Neuronal stem cell (in vitro differentiated cells): Measurements from ENCODE around the gene CORO1C.

Experiments
- DNase-seq: peaks from one replicate; pipeline ENCODE4 v3.0.0-alpha.2; 2013; ENCODE audit warnings: low spot score
- H2AFZ ChIP-seq: one replicate; pipeline ENCODE4 v1.6.1; 2013; ENCODE audit warnings: mild to moderate bottlenecking, low read length, inconsistent platforms
- H2AK5ac ChIP-seq: 2 replicates; pipeline ENCODE4 v1.6.1; 2013; ENCODE audit warnings: low read depth, mild to moderate bottlenecking, inconsistent platforms, low read length, moderate library complexity, mixed read lengths
- H2BK120ac ChIP-seq: 2 replicates; pipeline ENCODE4 v1.6.1; 2013; ENCODE audit warnings: low read depth, mild to moderate bottlenecking, inconsistent platforms, low read length, moderate library complexity, mixed read lengths
- H2BK12ac ChIP-seq: one replicate; pipeline ENCODE4 v1.6.1; 2013; ENCODE audit warnings: low read length, inconsistent platforms
- H2BK15ac ChIP-seq: 2 replicates; pipeline ENCODE4 v1.6.1; 2013; ENCODE audit warnings: mild to moderate bottlenecking, low read length, inconsistent platforms, mixed read lengths
- H2BK5ac ChIP-seq: one replicate; pipeline ENCODE4 v1.6.1; 2013; ENCODE audit warnings: inconsistent platforms, mild to moderate bottlenecking, low read length, moderate library complexity
- H3K14ac ChIP-seq: one replicate; pipeline ENCODE4 v1.6.1; 2013; ENCODE audit warnings: low read length, inconsistent platforms
- H3K18ac ChIP-seq: 2 replicates; pipeline ENCODE4 v1.6.1; 2013; ENCODE audit warnings: low read length, inconsistent platforms
- H3K23ac ChIP-seq: 2 replicates; pipeline ENCODE4 v1.6.1; 2013; ENCODE audit warnings: low read depth, mild to moderate bottlenecking, mixed read lengths, low read length, inconsistent platforms; ENCODE audit not compliant: poor library complexity
- H3K27ac ChIP-seq: replicated peaks from 3 replicates; pipeline ENCODE4 v1.5.1; 2013; ENCODE audit warnings: low read length, inconsistent platforms
- H3K27me3 ChIP-seq, 3 experiments: 2 replicates each; pipeline ENCODE4 v1.6.1; 2013; ENCODE audit warnings: low read length in 3 of 3, mild to moderate bottlenecking in 2 of 3, inconsistent platforms in 1 of 3, low read depth in 1 of 3, mixed read lengths in 1 of 3, moderate library complexity in 1 of 3; ENCODE audit not compliant: control insufficient read depth in 3 of 3, insufficient read depth in 3 of 3
- H3K36me3 ChIP-seq, 2 donors: replicated peaks in 1 of 2; 2 replicates each; pipeline ENCODE4 v1.6.1; 2013; ENCODE audit warnings: low read length in 2 of 2; ENCODE audit not compliant: control insufficient read depth in 2 of 2, insufficient read depth in 2 of 2
- H3K4ac ChIP-seq: 2 replicates; pipeline ENCODE4 v1.6.1; 2013; ENCODE audit warnings: inconsistent platforms, mild to moderate bottlenecking, low read length, moderate library complexity
- H3K4me1 ChIP-seq, 2 donors: 1 replicate in 1 of 2; 2 replicates in 1 of 2; pipeline ENCODE4 v1.6.1; 2013; ENCODE audit warnings: low read length in 2 of 2, low read depth in 1 of 2; ENCODE audit not compliant: control insufficient read depth in 2 of 2, insufficient read depth in 1 of 2
- H3K4me2 ChIP-seq: one replicate; pipeline ENCODE4 v1.6.1; 2013; ENCODE audit warnings: mild to moderate bottlenecking, low read length, inconsistent platforms; ENCODE audit not compliant: insufficient read depth, poor library complexity, severe bottlenecking
- H3K4me3 ChIP-seq, 2 donors: 2 replicates each; pipeline ENCODE4 v1.5.1; 2013; ENCODE audit warnings: low read length in 2 of 2, mild to moderate bottlenecking in 2 of 2, inconsistent platforms in 1 of 2, moderate library complexity in 1 of 2
- H3K79me1 ChIP-seq: one replicate; pipeline ENCODE4 v1.6.1; 2013; ENCODE audit warnings: low read depth, mild to moderate bottlenecking, inconsistent platforms, low read length, moderate library complexity
- H3K9ac ChIP-seq: one replicate; pipeline ENCODE4 v1.6.1; 2013; ENCODE audit warnings: mild to moderate bottlenecking, low read depth, low read length, inconsistent platforms; ENCODE audit not compliant: poor library complexity
- H3K9me3 ChIP-seq, 2 donors: replicated peaks in 1 of 2; 2 replicates each; pipeline versions ENCODE3 to v1.6.1; 2013; ENCODE audit warnings: low read length in 2 of 2, mild to moderate bottlenecking in 2 of 2, inconsistent platforms in 1 of 2, low read depth in 1 of 2, mixed read lengths in 1 of 2, moderate library complexity in 1 of 2; ENCODE audit not compliant: control insufficient read depth in 2 of 2, insufficient read depth in 1 of 2
- H4K8ac ChIP-seq: one replicate; pipeline ENCODE4 v1.6.1; 2013; ENCODE audit warnings: low read depth, mild to moderate bottlenecking, inconsistent platforms, low read length, moderate library complexity
- H4K91ac ChIP-seq: one replicate; pipeline ENCODE4 v1.6.1; 2013; ENCODE audit warnings: low read length, low read depth, mild to moderate bottlenecking, inconsistent platforms; ENCODE audit not compliant: poor library complexity
- WGBS, 2 donors: extraction: QIAGEN DNeasy Blood & Tissue Kit; methylation state at CpG; one replicate each; pipeline ENCODE4 v1.1.7; 2013; ENCODE audit warnings: missing lambda C conversion rate in 2 of 2, mixed read lengths in 1 of 2; ENCODE audit not compliant: insufficient read length in 2 of 2, insufficient replicate concordance in 1 of 2; ENCODE audit errors: extremely low coverage in 2 of 2; 5-methylcytosine and 5-hydroxymethylcytosine counted together

The CORO1C gene

GRCh38 chr12:108759924-108760323 is 28.6 kb upstream of the CORO1C start:
- H3K18ac ChIP-seq = no peak overlapping the region
- no peak overlapping the region for H3K4ac ChIP-seq
- no peaks in the 10 kb centered on the region for H3K27me3 ChIP-seq
- H3K23ac ChIP-seq = no peak overlapping the region
- H3K27ac ChIP-seq = no peak overlapping the region
- no peak overlapping the region for H4K91ac ChIP-seq
- H3K79me1 ChIP-seq = no peaks in the 10 kb centered on the region
- no peak overlapping the region for H2AFZ ChIP-seq
- H3K14ac ChIP-seq = no peak overlapping the region
- no peak overlapping the region for H3K4me2 ChIP-seq
- H3K9me3 ChIP-seq = no peaks in the 10 kb centered on the region
- H2BK12ac ChIP-seq = no peak overlapping the region
- DNase-seq = no peak
- H3K4me3 ChIP-seq = no peak overlapping the region
- H2BK120ac ChIP-seq = no peak overlapping the region
- no peak overlapping the region for H3K9ac ChIP-seq
- no peaks in the 10 kb centered on the region for H3K36me3 ChIP-seq
- no peak overlapping the region for H2BK15ac ChIP-seq
- WGBS, 2 donors = no CpG with 5 or more reads among the region's 11 CpGs
- H4K8ac ChIP-seq = no peak overlapping the region
- no peaks in the 10 kb centered on the region for H3K4me1 ChIP-seq
- no peak overlapping the region for H2AK5ac ChIP-seq
- H2BK5ac ChIP-seq = no peak overlapping the region

DNA sequence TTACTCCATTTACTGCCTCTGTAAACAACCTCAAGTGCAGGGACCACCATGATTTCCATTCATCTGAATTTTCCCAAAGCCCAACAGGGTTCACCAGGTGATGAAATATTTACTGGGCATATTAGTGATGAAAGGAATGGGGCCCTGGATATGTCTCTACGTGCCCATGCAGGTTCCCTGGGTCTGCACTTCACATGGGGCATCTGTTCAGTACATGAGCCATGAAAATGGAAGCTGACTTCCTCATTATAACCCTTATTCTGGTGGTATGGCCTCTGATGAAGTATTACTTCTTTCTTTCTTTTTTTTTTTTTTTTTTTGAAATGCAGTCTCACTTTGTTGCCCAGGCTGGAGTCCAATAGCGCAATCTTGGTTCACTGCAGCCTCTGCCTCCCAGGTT is 26.5 kb upstream of the CORO1C start:
- H3K4me3 ChIP-seq = no peak overlapping the region
- H3K4me2 ChIP-seq = no peak overlapping the region
- no peak overlapping the region for H3K4ac ChIP-seq
- no peak overlapping the region for H3K14ac ChIP-seq
- H3K9me3 ChIP-seq = no peaks in the 10 kb centered on the region
- no peak overlapping the region for H2AFZ ChIP-seq
- no peaks in the 10 kb centered on the region for H3K79me1 ChIP-seq
- DNase-seq = no peak
- H2BK15ac ChIP-seq = no peak overlapping the region
- no peak overlapping the region for H3K27ac ChIP-seq
- no peak overlapping the region for H2AK5ac ChIP-seq
- H4K8ac ChIP-seq = no peak overlapping the region
- H2BK12ac ChIP-seq = no peak overlapping the region
- no peak overlapping the region for H2BK5ac ChIP-seq
- H3K9ac ChIP-seq = no peak overlapping the region
- H3K18ac ChIP-seq = no peak overlapping the region
- no peak overlapping the region for H4K91ac ChIP-seq
- H3K27me3 ChIP-seq = no peaks in the 10 kb centered on the region
- H3K4me1 ChIP-seq = peaks cover 0 to 4% of the 10 kb centered on the region in 2 donors
- no peaks in the 10 kb centered on the region for H3K36me3 ChIP-seq
- no peak overlapping the region for H3K23ac ChIP-seq
- WGBS, 2 donors = no CpG with 5 or more reads among the region's 2 CpGs
- no peak overlapping the region for H2BK120ac ChIP-seq

GRCh38 chr12:108756421-108756820 is 25.1 kb upstream of the CORO1C start:
- Histone ChIP-seq H3K9ac (no peak overlapping the region), H3K23ac (no peak overlapping the region), H2BK5ac (no peak overlapping the region), H3K4me2 (no peak overlapping the region), H3K4ac (no peak overlapping the region), H3K27ac (no peak overlapping the region), H3K14ac (no peak overlapping the region), H3K9me3 (no peaks in the 10 kb centered on the region), H2BK12ac (no peak overlapping the region), H3K18ac (no peak overlapping the region), H4K8ac (no peak overlapping the region), H2BK15ac (no peak overlapping the region), H4K91ac (no peak overlapping the region), H2BK120ac (no peak overlapping the region), H3K4me3 (no peak overlapping the region), H3K79me1 (no peaks in the 10 kb centered on the region), H3K36me3 (no peaks in the 10 kb centered on the region), H3K4me1 (peaks cover 0 to 4% of the 10 kb centered on the region in 2 donors), H2AFZ (no peak overlapping the region), H2AK5ac (no peak overlapping the region), H3K27me3 (no peaks in the 10 kb centered on the region)
- WGBS, 2 donors = no CpG with 5 or more reads among the region's 6 CpGs
- no peak for DNase-seq

- Histone ChIP-seq H3K27me3 (no peaks in the 10 kb centered on the region), H3K4ac (no peak overlapping the region), H2BK5ac (no peak overlapping the region), H3K9me3 (no peaks in the 10 kb centered on the region), H2BK12ac (no peak overlapping the region), H3K36me3 (no peaks in the 10 kb centered on the region), H4K91ac (no peak overlapping the region), H4K8ac (no peak overlapping the region), H2AFZ (no peak overlapping the region), H3K27ac (no peak overlapping the region), H3K9ac (no peak overlapping the region), H3K4me2 (no peak overlapping the region), H2BK15ac (no peak overlapping the region), H3K18ac (no peak overlapping the region), H3K4me1 (peaks cover 2 to 4% of the 10 kb centered on the region in 2 donors), H3K4me3 (no peak overlapping the region), H3K23ac (no peak overlapping the region), H2AK5ac (no peak overlapping the region), H2BK120ac (no peak overlapping the region), H3K79me1 (no peaks in the 10 kb centered on the region), H3K14ac (no peak overlapping the region)
- WGBS, 2 donors = no CpG with 5 or more reads among the region's 2 CpGs
- DNase-seq = no peak
Measured at GRCh38 chr12:108755481-108755880, 24.2 kb upstream of the CORO1C start.
